ENCODE data around the gene JMJD8. TPM values are rescaled to one million over a fixed set of nuclear protein-coding genes. Genes with fewer than 3 reads are reported as not detected.

JMJD8 gene
- total and polyA plus RNA-seq, 10 donors = 24.9 to 58.7 (median 35.9) TPM

GRCh38 chr16:674968-675883 is 8.9 kb downstream of the JMJD8 start, which contains the start of gene RHBDL1:
TSS of gene RHBDL1 (plus strand) at chr16:675671. CDS start at chr16:675791, 120 bp downstream.
- peaks cover 0 to 45% (median 36%) of the 10 kb centered on the region in 6 donors for H3K36me3 ChIP-seq
- peaks cover 0 to 39% (median 15%) of the 10 kb centered on the region in 7 donors for H3K27me3 ChIP-seq (replicated peaks in 1 of 7)
- H3K27ac ChIP-seq = peak within 1 kb of the TSS in 4 of 8 donors; percentile 42 to 61 (median 52)
- peaks cover 14 to 61% (median 39%) of the 10 kb centered on the region in 6 donors for H3K4me1 ChIP-seq
- H3K4me3 ChIP-seq = peak within 1 kb of the TSS in 5 of 8 donors; percentile 9 to 59 (median 19)
- intact Hi-C loops (cut with DNase I; ENCODE audit: low total_unique reads) = no loop called here
- no peaks in the 10 kb centered on the region for H3K9me3 ChIP-seq
- TF ChIP-seq POLR2AphosphoS5 (IDR thresholded peaks at IDR 0.05) (peak in 1 of 3 donors; percentile 68), POLR2A (IDR thresholded peaks at IDR 0.05) (no peak)
- DNase-seq = no peak
- WGBS, 5 donors = 7 to 20% (median 10%) methylated on average over 17 to 73 of the region's 73 CpGs

GRCh38 chr16:674214-674881 is 9.8 kb downstream of the JMJD8 start:
- WGBS, 5 donors = 73 to 83% (median 78%) methylated on average over 13 to 22 of the region's 22 CpGs
- H3K4me1 ChIP-seq = peaks cover 14 to 68% (median 38%) of the 10 kb centered on the region in 6 donors
- intact Hi-C loops (cut with DNase I; ENCODE audit: low total_unique reads) = no loop called here
- peaks cover 0 to 39% (median 15%) of the 10 kb centered on the region in 7 donors for H3K27me3 ChIP-seq (replicated peaks in 1 of 7)
- TF ChIP-seq POLR2A (IDR thresholded peaks at IDR 0.05) = no peak
- peak; percentile 8 to 63 (median 62) for TF ChIP-seq POLR2AphosphoS5 (IDR thresholded peaks at IDR 0.05)
- no peak overlapping the region for H3K4me3 ChIP-seq
- no peak for DNase-seq
- peaks cover 0 to 53% (median 44%) of the 10 kb centered on the region in 6 donors for H3K36me3 ChIP-seq
- H3K27ac ChIP-seq = peak overlapping the region in 5 of 8 donors; percentile 37 to 61 (median 46)
- H3K9me3 ChIP-seq = no peaks in the 10 kb centered on the region

- peaks cover 0 to 57% (median 45%) of the 10 kb centered on the region in 6 donors for H3K36me3 ChIP-seq
- H3K27me3 ChIP-seq (replicated peaks in 1 of 7) = peaks cover 0 to 39% (median 15%) of the 10 kb centered on the region in 7 donors
- peaks cover 21 to 68% (median 41%) of the 10 kb centered on the region in 6 donors for H3K4me1 ChIP-seq
- intact Hi-C loops (cut with DNase I; ENCODE audit: low total_unique reads) = no loop called here
- no peaks in the 10 kb centered on the region for H3K9me3 ChIP-seq
- peak overlapping the region in 5 of 8 donors; percentile 37 to 61 (median 46) for H3K27ac ChIP-seq
- H3K4me3 ChIP-seq = no peak overlapping the region
- 89 to 96% (median 94%) methylated on average over 5 to 18 of the region's 18 CpGs for WGBS, 5 donors
- DNase-seq = no peak
- TF ChIP-seq, protein P1, sequence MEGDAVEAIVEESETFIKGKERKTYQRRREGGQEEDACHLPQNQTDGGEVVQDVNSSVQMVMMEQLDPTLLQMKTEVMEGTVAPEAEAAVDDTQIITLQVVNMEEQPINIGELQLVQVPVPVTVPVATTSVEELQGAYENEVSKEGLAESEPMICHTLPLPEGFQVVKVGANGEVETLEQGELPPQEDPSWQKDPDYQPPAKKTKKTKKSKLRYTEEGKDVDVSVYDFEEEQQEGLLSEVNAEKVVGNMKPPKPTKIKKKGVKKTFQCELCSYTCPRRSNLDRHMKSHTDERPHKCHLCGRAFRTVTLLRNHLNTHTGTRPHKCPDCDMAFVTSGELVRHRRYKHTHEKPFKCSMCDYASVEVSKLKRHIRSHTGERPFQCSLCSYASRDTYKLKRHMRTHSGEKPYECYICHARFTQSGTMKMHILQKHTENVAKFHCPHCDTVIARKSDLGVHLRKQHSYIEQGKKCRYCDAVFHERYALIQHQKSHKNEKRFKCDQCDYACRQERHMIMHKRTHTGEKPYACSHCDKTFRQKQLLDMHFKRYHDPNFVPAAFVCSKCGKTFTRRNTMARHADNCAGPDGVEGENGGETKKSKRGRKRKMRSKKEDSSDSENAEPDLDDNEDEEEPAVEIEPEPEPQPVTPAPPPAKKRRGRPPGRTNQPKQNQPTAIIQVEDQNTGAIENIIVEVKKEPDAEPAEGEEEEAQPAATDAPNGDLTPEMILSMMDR (IDR thresholded peaks at IDR 0.05 in 8 of 11, conservative IDR thresholded peaks at IDR 0.05 in 3 of 11) = no peak
- TF ChIP-seq POLR2A (IDR thresholded peaks at IDR 0.05) (no peak), POLR2AphosphoS5 (IDR thresholded peaks at IDR 0.05) (peak in 1 of 3 donors; percentile 16)
Measured at GRCh38 chr16:673399-673991, 10.6 kb downstream of the JMJD8 start.

GRCh38 chr16:672851-673250 is 11.3 kb downstream of the JMJD8 start:
- H3K36me3 ChIP-seq = peaks cover 0 to 57% (median 45%) of the 10 kb centered on the region in 6 donors
- DNase-seq = no peak

More at GRCh38 chr16:672851-673250, 11.3 kb downstream of the JMJD8 start:
- Histone ChIP-seq H3K27ac (no peak overlapping the region), H3K9me3 (no peaks in the 10 kb centered on the region), H3K27me3 (replicated peaks in 1 of 7) (peaks cover 0 to 36% (median 15%) of the 10 kb centered on the region in 7 donors), H3K4me3 (no peak overlapping the region), H3K4me1 (peaks cover 21 to 70% (median 45%) of the 10 kb centered on the region in 6 donors)
- 92 to 97% (median 96%) methylated on average over 17 to 21 of the region's 21 CpGs for WGBS, 5 donors
- no peak for TF ChIP-seq POLR2A (IDR thresholded peaks at IDR 0.05)
- TF ChIP-seq, protein P1 (IDR thresholded peaks at IDR 0.05 in 8 of 11, conservative IDR thresholded peaks at IDR 0.05 in 3 of 11) = no peak
- TF ChIP-seq POLR2AphosphoS5 (IDR thresholded peaks at IDR 0.05) = no peak
- intact Hi-C loops (cut with DNase I; ENCODE audit: low total_unique reads) = no loop called here

Data from spleen (tissue), 11 donors.